Mammary epithelial cell (primary cell): ENCODE measurements around the gene PTPRM.

Experiments used
- EZH2 ChIP-seq: IDR thresholded peaks from 2 replicates; pipeline ENCODE4 v1.6.1; 2012; ENCODE audit warnings: low read length, inconsistent platforms, borderline replicate concordance
- TF ChIP-seq, protein P1 (sequence below), 2 donors: IDR thresholded peaks in 1 of 2; conservative IDR thresholded peaks in 1 of 2; 2 replicates each; pipeline ENCODE4 v1.5.1; 2011 to 2012; ENCODE audit warnings: inconsistent platforms in 2 of 2, low read length in 2 of 2, mild to moderate bottlenecking in 2 of 2, control low read depth in 1 of 2, low read depth in 1 of 2; ENCODE audit not compliant: insufficient read depth in 1 of 2; ENCODE audit errors: extremely low read depth in 1 of 2

DNA sequence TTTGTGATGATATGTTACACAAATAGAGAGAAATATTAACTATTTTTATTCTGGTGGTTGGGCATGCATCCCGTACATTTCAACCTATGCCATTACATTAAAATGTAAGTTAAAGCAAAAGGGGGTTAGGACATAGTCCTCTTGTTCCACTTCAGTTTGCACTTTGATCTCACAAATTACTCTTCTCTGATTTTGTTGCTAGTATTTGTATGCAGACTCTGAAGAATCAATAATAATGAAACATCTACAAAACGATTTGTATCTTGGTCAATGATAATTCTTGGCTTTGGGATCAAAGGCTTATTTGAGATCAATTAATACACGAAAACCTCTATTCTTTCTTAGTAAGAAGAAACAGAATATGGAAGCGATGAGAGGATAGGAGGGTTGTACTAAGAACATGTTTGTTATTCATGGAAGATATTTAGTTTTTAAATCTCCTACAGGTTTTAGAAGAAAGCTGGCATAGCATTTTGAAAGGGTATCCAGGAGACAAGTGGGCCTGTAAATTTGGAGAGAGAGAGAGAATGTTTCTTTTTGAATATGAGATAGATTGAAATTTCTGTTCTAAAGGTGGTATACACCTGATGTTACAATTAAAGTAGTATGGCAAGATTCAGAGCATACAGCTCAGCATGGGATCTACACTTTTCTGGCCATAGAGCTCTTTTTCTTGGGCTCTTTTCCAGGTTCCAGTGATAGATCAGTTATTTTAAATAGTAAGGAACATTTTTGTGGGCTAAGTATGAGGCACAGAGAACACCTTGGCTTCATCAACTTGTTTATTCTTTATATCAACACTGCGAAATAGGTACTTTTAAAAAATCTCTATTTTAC, 347.9 kb downstream of the PTPRM start:
- TF ChIP-seq EZH2 = no peak
- TF ChIP-seq, protein P1, sequence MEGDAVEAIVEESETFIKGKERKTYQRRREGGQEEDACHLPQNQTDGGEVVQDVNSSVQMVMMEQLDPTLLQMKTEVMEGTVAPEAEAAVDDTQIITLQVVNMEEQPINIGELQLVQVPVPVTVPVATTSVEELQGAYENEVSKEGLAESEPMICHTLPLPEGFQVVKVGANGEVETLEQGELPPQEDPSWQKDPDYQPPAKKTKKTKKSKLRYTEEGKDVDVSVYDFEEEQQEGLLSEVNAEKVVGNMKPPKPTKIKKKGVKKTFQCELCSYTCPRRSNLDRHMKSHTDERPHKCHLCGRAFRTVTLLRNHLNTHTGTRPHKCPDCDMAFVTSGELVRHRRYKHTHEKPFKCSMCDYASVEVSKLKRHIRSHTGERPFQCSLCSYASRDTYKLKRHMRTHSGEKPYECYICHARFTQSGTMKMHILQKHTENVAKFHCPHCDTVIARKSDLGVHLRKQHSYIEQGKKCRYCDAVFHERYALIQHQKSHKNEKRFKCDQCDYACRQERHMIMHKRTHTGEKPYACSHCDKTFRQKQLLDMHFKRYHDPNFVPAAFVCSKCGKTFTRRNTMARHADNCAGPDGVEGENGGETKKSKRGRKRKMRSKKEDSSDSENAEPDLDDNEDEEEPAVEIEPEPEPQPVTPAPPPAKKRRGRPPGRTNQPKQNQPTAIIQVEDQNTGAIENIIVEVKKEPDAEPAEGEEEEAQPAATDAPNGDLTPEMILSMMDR (conservative IDR thresholded peaks at IDR 0.05 in 1 of 2, IDR thresholded peaks at IDR 0.05 in 1 of 2; ENCODE audit: extremely low read depth in 1 of 2, insufficient read depth in 1 of 2, low read depth in 1 of 2, low read length in 2 of 2) = no peak
